ENCODE results near the gene AVEN. TPM values are rescaled to one million over a fixed set of nuclear protein-coding genes. Genes with fewer than 3 reads are reported as not detected.
"Not testable (repeated sequence)": the region's sequence is repeated elsewhere in the genome, so short reads cannot be mapped to it uniquely, and the experiment has no call there.

AVEN gene
- total RNA-seq, 1 donor from 2014 or later: 13.9 TPM

DNA sequence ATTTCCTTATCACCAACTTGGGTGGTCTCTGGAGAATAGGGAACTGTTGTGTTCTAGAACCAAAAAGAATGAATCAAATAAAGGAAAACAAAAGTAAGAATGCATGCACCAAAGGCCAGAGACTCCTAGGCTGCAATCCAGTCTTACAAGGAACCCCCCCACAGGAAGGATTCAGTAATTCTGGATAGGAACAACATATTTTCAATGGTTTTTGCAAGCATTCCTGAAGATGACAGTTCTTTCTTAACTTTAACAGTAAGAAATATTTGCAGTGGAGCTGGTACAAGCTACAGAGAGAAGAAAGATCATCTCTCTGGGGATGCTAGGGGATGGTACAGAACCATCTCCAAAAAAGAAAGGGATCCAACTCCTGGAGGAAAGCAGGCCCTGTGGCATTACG is 186.9 kb downstream of the AVEN start:
- DNase-seq (ENCODE audit: low spot score): no peak

DNA sequence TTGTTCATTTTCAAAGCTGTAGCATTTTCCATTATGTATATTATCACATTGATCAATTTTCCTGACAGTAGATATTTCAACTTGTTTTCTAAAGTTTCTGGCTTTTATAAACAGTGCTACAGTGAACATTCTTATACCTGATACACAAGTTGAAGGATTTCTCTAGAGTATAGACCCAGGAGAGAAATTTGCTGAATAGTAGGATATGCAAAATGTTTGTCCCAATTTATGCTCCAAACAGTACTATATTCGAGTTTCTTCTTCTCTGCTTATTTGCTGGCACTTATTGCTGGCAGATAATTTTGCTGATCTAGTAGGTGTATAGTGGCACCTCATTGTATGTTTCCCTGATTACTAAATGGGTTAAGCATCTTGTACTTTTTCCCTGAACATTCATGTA is 187.9 kb downstream of the AVEN start:
- no peak for DNase-seq (ENCODE audit: low spot score)

DNA sequence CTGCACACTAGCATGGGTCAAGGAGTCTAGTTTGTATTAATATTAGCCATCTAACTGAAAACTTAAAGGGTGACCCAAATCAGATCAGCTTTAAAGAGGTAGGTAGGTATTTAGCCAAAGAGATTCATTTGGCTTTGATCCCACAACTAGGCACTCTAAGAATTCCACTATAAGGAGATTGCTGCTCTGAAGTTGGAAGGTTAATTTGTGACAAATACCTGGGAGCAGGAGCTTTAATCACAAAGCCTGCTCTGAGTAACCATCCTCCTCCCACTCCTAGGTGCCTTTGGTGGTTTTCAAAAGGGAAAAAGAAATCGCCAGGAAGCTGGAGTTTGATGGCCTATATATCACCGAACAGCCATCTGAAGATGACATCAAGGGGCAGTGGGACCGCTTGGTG is 191.0 kb downstream of the AVEN start:
- DNase-seq (ENCODE audit: low spot score): no peak

DNA sequence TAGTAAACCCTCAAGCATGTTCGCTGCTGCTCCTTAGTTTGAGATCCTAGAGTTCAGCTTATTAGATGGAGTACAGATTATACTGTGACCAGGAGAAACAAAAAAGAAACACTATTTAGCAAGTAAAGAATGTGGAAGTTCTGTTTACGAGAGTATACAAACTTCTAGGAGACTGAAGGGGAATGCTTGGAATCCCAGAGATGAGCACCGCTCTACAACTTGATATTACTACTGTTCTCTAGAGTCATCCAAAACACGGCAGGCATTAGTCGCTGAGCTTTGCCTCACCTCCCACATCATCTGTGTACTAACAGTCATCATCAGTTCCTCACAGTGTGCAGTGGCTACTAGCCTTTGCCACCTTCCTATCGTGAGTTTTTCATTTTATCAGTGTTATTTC is 192.1 kb downstream of the AVEN start:
- DNase-seq (ENCODE audit: low spot score): no peak

DNA sequence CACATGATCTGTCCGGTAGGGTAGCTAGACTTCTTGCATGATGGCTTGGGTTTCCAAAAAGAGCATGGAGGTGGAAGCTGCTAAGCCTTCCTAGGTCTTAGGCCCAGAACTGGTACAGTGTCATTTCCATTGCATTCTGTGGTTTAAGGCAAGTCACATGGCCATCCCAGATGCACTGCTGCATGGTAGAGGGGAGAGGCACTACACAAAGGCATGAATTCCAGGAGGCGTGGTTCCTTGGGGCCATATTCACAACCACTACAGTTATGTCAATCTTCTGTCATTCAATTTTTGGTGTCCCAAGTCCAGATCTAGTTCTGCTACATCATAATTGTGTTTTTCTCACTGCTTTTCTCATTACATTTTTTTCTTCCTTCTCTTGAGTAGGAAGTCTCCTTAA is 192.9 kb downstream of the AVEN start:
- no peak for DNase-seq (ENCODE audit: low spot score)

DNA sequence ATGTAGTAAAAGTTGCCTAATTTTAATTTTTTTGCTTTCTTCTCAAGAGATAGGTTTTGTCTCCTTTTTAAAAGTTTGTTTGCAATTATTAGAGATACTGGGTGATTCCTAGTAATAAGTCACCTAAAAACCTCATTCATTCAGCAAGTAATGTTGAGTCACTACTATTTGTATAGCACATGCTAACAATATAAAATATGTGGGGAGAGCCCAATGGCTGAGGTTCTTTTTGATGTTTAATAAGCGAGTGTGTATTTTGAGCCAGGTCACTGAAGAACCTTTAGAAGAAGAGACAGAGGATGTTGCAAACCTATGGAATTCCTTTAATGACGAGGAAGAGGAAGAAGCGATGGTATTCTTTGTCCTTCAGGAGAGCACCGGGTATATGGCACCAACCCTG is 194.4 kb downstream of the AVEN start:
- no peak for DNase-seq (ENCODE audit: low spot score)

DNA sequence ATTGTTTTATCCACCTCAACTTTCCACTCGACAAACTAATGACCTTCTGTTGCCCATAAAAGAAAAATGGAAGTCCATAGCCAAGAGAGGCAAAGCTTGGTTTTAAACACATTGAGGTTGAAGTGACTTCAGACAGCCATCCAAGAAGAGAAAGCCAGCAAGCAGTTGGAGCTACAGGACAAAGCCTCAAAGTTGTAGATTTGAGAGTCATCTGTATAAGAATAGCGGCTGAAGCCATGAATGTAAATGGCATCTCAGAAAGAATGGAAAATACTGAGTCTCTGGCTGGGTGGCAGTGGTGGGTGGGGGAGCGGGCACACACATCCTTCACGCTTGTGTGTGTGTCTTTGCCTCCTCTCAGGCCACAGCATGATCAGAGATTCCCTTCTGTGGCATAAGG is 194.8 kb downstream of the AVEN start:
- no peak for DNase-seq (ENCODE audit: low spot score)

DNA sequence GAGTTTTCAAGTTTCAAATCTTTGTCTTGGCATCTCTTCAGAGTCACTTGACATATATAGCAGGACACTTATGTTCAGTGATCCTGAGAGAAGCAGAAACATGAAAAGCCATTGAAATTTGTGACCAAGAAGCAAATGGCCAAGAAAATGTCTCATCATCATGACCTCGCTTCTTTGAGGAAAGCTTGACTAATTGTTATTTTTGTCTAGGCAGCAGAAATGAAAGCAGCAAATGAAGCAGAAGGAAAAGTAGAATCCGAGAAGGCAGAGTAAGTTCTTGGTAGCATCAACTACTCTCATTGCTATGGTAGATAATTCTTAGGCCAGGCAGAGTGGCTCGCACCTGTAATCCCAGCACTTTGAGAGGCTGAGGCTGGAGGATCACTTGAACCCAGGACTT is 198.4 kb downstream of the AVEN start:
- no peak for DNase-seq (ENCODE audit: low spot score)

DNA sequence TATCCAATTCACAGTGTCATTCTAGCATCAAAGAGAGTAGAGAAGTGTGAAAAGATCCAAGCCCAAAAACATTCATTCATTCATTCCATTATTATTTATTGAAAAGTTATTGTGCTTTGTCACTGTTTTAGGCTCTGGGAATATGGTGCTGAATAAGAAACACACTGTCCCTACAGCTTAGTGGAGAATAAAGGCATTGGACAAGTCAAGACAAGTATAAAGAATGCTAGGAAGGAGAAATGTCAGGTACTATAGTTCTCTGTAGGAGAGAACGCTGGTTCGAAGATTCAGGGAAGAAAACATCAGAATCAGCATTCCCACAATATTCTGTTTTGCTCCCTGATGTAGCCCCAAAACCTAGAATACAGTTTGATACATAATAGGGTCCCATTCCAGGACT is 199.5 kb downstream of the AVEN start:
- DNase-seq (ENCODE audit: low spot score): no peak

DNA sequence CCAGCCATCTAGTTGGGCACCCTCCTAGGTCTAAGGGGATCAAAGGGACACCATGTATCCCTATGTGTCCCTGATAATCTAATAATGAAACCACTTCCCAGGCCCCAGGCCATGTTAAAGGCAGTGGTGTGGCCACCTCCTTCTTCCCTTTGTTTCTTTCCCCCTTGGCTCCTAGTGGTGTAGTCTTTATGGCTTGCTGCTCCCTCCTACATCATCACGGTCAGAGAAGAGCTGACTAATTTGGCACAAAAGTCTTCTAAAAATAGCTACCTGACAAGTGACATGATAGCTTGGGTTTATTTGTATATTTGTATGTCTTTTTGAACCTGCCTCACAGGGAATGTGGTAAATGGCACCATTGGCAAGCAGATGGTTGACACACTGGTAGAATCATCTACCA is 201.7 kb downstream of the AVEN start:
- no peak for DNase-seq (ENCODE audit: low spot score)

DNA sequence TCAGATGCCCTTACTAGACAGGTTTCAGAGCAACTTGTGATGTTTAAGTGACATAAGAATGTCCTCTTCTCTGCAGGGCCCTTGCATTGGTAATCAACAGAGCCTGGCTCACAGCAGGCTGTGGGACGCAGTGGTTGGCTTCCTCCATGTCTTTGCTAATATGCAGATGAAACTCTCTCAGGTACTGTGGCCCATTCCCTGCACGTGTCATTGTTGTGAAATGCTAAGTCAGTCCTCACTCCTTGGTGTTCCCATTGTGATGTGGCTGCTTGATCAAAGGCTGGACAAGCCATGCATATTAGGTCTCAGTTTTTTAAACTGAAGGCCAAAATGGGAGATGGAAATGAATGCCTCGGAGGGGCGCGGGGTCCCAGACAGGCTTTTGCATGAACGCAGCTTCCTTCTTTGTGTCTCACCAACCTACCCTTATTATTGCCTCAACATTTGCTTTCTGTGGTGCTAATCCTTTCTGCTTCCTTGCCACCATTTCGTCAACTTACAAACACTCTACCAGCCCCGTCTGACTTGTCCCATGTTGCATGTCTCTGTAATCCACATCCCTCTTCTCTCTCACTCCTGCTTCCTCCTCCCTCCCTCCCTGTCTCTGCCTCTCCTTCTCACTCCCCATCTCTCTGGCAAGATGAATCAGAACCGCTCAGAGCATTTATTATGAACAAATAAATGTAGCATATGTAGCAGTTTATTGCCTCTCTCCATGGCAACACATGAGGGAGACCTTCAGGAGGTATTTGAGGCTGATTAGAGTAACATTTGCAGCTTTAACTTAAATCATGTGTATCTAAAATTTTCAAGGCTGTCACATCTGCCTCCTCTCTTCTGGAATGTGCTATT is 203.9 kb downstream of the AVEN start:
- no peak for DNase-seq (ENCODE audit: low spot score)

DNA sequence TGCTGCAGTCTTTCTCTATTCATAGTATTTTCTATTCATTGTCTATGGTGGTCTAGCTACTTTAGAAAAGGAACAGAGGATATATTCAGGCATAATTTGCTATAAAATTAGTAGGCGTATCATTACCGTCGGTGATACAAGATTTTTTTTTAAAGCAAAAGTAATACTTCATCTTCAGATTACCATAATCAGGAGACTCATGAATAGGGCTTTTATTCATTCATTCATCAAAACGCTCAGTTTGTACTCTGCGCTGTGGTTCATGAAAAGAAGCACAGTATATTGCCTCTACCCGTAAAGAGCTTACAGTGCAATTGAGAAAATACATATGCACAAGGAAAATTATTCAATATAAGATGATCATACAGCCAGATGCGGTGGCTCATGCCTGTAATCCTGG is 207.4 kb downstream of the AVEN start:
- no peak for DNase-seq (ENCODE audit: low spot score)

DNA sequence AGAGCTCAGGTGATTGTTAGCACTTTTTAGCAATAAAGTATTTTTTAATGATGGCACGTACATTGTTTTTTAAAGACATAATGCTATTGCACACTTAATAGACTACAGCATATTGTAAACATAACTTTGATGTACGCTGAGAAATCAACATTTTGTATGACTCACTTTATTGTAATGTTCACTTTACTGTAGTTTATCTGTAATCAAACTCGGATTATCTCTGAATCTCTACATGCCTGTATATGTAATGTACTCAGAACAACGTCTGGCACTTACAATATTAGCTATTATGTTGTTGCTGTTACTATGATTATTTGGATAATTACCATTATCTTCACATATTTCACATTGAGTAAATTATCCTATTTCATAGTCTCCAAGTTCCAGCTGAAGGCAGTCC is 208.7 kb downstream of the AVEN start:
- no peak for DNase-seq (ENCODE audit: low spot score)

DNA sequence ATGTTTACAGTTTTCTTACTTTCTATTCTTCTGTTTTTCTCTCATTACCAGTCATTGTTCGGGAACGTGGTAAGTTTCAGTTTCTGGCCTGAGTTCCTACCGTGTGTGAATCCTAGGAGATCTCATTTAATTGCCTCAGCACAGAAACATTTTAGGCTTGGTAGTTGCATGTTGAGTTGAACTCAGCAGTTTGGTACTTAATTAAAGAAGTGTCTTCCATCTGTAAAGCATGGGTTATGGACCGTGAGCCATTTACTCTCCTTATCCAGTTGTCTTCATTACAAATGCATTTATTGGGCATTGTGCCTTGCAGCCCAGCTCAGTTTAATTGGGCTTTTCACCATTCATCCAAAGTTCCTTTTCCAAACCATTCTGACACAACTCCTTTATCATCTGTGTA is 212.8 kb downstream of the AVEN start:
- no peak for DNase-seq (ENCODE audit: low spot score)

DNA sequence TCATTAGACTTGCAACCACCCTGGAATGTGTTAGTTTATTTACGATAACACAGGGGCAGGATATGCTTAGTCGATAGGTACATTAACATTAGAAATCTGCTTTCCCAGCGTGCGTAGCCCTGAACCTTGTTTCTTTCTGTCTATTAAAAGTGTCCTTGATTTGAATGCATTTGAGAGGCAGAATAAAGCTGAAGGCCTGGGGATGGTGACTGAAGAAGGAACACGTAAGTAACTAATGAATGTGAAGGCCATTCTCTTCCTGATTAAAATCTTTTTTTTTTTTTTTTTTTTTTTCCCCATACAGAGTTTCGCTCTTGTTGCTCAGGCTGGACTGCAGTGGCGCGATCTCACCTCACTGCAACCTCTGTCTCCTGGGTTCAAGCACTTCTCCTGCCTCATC is 213.6 kb downstream of the AVEN start:
- DNase-seq (ENCODE audit: low spot score): no peak

DNA sequence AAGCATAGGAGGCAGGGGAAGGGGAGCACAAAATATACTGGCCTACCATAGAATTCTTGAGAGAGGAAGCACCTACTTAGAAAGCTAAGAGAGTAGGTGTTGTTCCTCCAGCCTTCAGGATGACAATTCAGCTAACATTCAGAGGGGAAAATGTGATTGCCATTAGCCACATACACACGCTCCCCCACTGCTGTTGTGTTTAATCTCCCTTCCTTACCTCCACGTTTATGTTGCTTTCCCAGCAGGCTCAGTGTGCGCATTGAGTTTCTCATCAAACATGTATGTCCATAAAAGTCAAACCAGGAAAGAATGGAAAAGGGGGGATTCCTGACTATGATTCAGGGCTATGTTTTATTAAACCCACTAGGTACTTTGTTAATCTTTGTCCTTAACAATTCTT is 215.9 kb downstream of the AVEN start:
- no peak for DNase-seq (ENCODE audit: low spot score)

DNA sequence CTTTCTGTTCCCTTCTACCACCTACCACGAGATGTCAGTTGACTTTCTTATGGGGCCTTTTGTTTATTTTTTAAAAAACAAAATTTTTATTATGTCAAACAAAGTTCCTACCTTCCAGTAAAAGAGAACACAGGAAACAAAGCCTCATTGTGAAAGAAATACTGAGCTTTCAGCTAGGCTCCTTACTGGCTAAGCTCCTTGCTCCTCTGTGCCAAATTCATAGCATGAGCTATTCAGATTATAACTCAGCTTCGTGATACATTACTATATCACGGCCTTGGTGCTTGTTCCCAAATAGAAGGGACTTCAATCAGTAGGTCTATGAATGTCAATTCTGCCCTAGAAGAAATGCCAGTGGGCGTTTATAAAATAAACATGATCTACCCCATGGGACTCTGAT is 216.5 kb downstream of the AVEN start:
- DNase-seq (ENCODE audit: low spot score): no peak

DNA sequence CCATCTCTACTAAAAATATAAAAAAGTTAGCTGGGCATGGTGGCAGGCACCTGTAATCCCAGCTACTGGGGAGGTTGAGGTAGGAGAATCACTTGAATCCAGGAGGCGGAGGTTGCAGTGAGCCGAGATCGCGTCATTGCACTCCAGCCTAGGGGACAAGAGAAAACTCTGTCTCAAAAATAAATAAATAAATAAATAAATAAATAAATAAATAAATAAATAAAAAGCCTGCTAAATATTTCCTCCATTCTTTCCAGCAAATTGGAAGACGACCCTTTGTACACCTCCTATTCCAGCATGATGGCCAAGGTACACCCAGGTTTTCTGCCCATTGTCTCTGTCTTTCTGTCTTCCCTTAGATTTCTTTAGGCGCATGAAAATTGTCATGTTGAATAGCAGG is 219.5 kb downstream of the AVEN start:
- DNase-seq (ENCODE audit: low spot score): not testable (repeated sequence)

Other genes starting within 250 kb of the AVEN start
- gene CHRM5, start 70.7 kb downstream of the AVEN start, total RNA-seq: not detected
- 65.5 TPM for gene EMC7, start 62.7 kb upstream of the AVEN start, total RNA-seq
- gene PGBD4, start 62.9 kb upstream of the AVEN start, total RNA-seq: 1.2 TPM
- gene KATNBL1, start 170.9 kb upstream of the AVEN start, total RNA-seq: 30.4 TPM
- gene EMC4, start 185.8 kb upstream of the AVEN start, total RNA-seq: 96.5 TPM

All from mucosa of gallbladder (tissue), 1 donor.